ENCODE results near the gene KCNG2.

Gene KCNG2

GRCh38 chr18:79785831-79786230, 11.9 kb upstream of the KCNG2 start:
- no peak for DNase-seq (ENCODE audit: low read depth)

- no peak for DNase-seq (ENCODE audit: low read depth)
Observed at GRCh38 chr18:79786304-79786703, 11.4 kb upstream of the KCNG2 start.

GRCh38 chr18:79786786-79787526, 10.8 kb upstream of the KCNG2 start:
- peak; percentile 10 for DNase-seq (ENCODE audit: low read depth)

- no peak for DNase-seq (ENCODE audit: low read depth)
Observed at GRCh38 chr18:79787527-79787864, 10.2 kb upstream of the KCNG2 start.

- no peak for DNase-seq (ENCODE audit: low read depth)
Observed at GRCh38 chr18:79787865-79788733, 9.6 kb upstream of the KCNG2 start.

GRCh38 chr18:79788734-79789085, 9.0 kb upstream of the KCNG2 start:
- no peak for DNase-seq (ENCODE audit: low read depth)

GRCh38 chr18:79789091-79789891, 8.4 kb upstream of the KCNG2 start:
- DNase-seq (ENCODE audit: low read depth): no peak

- no peak for DNase-seq (ENCODE audit: low read depth)
Observed at GRCh38 chr18:79789901-79790890, 7.5 kb upstream of the KCNG2 start.

- peak; percentile 88 for DNase-seq (ENCODE audit: low read depth)
Observed at GRCh38 chr18:79790996-79791972, 6.5 kb upstream of the KCNG2 start.

- no peak for DNase-seq (ENCODE audit: low read depth)
Observed at GRCh38 chr18:79792096-79792987, 5.4 kb upstream of the KCNG2 start.

- DNase-seq (ENCODE audit: low read depth): no peak
Observed at GRCh38 chr18:79792988-79793355, 4.8 kb upstream of the KCNG2 start.

- no peak for DNase-seq (ENCODE audit: low read depth)
Observed at GRCh38 chr18:79794846-79795245, 2.9 kb upstream of the KCNG2 start.

GRCh38 chr18:79795446-79795845, 2.3 kb upstream of the KCNG2 start:
- no peak for DNase-seq (ENCODE audit: low read depth)

- DNase-seq (ENCODE audit: low read depth): no peak
Observed at GRCh38 chr18:79796016-79796415, 1.7 kb upstream of the KCNG2 start.

GRCh38 chr18:79796531-79797405, 970 bp upstream of the KCNG2 start:
- DNase-seq (ENCODE audit: low read depth): no peak

- no peak for DNase-seq (ENCODE audit: low read depth)
Observed at GRCh38 chr18:79798346-79798998, 734 bp downstream of the KCNG2 start.

- DNase-seq (ENCODE audit: low read depth): no peak
Observed at GRCh38 chr18:79798999-79799370, 1.2 kb downstream of the KCNG2 start.

Data from GM04504 (cell line).